ENCODE measurements around the gene ALX1.

- TF ChIP-seq CTCF (conservative IDR thresholded peaks at IDR 0.05) = no peak
- no peak for TF ChIP-seq EZH2 (IDR thresholded peaks at IDR 0.05; ENCODE audit: low read depth)
Observed at GRCh38 chr12:85308374-85308773, 28.4 kb downstream of the ALX1 start.

All from PC-9 (cell line).